GM19397 (cell line): ENCODE measurements around the gene ZXDC.

Experiments used
- ATAC-seq: cut with Tn5 transposase; IDR thresholded peaks from one replicate; pipeline ENCODE4 v1.9.1; 2021; ENCODE audit warnings: mild to moderate bottlenecking, moderate library complexity; ENCODE audit not compliant: unreplicated experiment

The ZXDC gene

GRCh38 chr3:126454437-126455198 is 21.1 kb downstream of the ZXDC start:
- ATAC-seq: no peak

DNA sequence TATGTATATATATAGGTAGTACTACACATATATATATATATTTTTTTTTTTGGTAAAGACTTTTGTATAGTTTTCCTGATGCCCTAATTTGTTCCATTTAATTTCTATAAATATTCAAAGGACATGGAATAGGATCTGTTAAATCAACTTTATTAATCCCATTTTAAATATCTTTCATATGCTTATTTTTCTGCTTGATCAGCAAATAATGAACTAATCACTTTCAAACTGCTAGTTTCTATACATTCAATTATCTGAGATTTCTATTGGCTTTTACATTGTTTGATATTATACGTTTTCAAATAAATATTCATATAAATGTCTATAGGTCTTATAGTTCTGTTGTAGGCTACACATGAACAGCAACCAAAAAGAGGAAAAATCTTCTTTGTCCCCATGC is 21.7 kb downstream of the ZXDC start:
- ATAC-seq: no peak

DNA sequence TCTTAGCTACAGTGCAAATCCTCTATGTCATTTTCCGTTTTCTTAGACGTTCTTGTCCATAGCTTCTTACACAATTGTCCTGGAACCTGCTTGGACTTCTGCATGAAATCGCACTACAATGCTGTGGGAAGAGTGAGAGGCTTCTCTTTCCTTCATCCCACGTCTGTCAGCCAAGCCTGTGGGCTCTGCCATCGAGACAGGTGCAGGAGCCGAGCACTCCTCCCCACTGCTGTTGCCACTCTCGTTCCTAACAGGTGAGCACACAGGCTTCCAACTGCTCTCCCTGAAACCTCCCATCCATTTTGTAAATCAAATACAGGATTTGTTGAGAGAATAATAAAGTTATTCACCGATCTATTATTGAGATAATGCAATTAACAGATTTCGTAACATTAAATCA is 23.5 kb downstream of the ZXDC start:
- no peak for ATAC-seq

DNA sequence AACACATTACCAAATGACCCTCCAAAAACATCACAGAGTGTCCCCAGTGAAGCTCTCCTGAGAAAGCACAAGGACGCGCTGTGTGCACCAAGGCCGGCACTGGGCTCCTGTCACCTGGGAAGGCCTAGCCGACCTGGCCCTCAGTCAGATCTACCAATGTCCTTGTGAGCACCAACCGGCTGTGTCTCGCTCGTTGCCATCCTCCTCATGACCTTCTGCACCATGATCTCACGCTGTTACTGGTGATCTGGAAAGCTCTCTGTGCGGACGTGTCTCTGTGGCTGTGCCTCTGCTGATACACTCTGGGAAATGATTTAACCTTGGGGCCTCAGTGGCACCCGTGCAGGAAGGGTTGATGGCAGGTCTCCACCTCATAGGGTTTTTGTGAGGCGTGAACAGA is 24.2 kb downstream of the ZXDC start:
- ATAC-seq: no peak

- ATAC-seq: no peak
Observed at GRCh38 chr3:126450744-126451143, 24.9 kb downstream of the ZXDC start.

DNA sequence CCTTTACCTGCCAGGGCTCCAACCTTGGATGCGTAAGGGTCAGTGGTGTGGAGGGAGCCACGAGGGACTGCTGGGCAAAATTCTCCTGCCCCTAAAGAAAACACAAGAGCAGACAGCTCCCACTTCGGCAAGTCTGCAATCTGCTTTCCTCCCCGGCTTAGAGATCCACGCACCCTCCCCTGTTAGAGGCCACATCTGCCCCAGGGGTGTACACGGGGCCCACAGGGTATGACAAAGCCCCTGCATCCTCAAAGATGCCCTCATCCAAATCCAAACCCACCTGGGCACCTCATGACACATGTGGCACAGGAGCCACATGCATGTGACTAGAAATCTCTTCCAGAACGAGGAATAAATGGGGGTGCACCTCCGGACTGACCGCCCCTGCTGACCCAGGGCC is 25.5 kb downstream of the ZXDC start:
- no peak for ATAC-seq

GRCh38 chr3:126449621-126450051 is 26.1 kb downstream of the ZXDC start:
- ATAC-seq: no peak

DNA sequence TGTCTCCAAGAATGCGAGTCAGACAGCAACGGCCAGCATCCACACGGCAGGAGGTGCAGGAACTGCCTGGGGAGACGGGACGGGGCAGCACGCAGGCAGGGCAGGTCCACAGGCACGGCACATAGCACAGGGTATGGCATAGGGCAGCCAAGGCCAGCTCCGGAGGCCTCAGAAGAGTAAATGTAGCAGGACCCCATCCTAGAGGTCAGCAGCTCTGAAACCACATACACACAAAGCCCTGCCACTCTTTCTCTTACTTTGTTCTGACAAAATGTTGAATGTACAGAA is 26.9 kb downstream of the ZXDC start:
- ATAC-seq: no peak

- no peak for ATAC-seq
Observed at GRCh38 chr3:126448136-126448892, 27.4 kb downstream of the ZXDC start.

GRCh38 chr3:126447456-126448106 is 28.1 kb downstream of the ZXDC start:
- ATAC-seq: no peak

DNA sequence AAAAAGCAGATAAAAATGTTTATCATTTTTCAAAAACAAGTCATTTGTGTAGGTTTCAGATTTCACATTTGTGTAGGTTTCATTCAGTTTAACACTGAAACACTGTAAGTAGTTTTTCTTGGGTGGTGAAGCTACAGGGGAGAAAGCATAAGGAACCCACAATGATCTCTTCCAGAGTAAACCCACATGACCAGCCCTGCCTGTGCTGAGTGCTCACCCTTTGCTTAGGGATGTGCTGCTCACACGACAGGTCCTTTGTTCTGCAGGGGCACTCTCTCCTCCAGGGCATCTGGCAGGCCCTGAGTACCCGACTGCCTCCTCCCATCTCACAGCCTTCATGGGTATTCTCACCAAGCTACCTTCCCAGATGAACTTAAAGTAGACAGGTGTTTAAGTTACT is 28.9 kb downstream of the ZXDC start:
- no peak for ATAC-seq

- no peak for ATAC-seq
Observed at GRCh38 chr3:126446301-126446700, 29.4 kb downstream of the ZXDC start.

DNA sequence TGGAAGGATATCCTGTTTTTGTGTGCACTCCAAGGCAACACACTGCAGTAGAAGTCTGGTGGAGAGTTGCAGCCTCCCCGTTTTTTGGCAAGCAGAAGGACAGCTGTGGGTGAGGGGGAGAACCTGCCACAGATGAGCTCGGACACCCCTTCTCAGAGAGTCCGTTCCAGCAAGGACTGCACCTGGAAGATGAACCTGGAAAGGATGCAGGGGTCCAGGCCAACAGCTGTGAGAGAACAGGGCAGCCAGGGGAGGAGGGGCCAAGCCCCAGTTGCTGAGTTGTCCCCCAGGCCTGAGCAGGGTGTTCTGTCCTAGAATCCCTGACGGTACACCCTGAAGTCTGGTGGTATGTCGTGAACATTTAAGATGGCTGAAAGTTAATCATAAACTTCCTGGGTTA is 30.2 kb downstream of the ZXDC start:
- ATAC-seq: no peak

GRCh38 chr3:126442856-126443242 is 32.8 kb downstream of the ZXDC start:
- no peak for ATAC-seq

GRCh38 chr3:126442094-126442855 is 33.4 kb downstream of the ZXDC start:
- ATAC-seq: no peak

DNA sequence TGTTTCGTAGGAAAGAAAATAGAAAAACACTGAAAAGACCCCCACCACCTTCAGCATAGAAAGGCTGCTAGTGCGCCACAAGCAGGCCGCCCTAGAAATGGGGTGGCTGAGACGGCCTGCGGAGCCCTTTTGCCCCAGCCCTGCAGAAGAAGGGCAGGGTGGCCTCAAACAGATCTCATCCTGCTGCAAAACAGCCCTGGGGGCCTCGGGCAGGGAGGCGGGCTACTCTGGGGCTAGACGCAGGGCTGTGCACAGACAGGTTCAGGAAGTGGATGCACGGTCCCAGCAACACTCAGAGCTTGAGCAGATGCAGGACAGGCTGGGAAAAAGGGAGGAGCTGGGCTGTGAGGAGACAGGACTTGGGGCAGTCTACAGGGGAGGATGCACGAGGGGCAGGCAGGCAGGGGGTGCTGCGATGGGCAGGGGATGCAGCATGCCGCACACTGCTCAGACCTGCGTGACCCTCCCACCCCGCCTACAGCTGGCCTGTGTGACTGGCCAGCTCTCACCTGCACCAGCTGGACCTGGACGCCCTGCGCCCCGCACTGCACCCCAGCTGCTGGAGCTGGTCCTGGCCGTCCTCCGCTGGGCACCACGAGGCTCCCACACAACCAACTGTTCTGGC is 34.3 kb downstream of the ZXDC start:
- ATAC-seq: no peak

- ATAC-seq: no peak
Observed at GRCh38 chr3:126440709-126440995, 35.0 kb downstream of the ZXDC start.

DNA sequence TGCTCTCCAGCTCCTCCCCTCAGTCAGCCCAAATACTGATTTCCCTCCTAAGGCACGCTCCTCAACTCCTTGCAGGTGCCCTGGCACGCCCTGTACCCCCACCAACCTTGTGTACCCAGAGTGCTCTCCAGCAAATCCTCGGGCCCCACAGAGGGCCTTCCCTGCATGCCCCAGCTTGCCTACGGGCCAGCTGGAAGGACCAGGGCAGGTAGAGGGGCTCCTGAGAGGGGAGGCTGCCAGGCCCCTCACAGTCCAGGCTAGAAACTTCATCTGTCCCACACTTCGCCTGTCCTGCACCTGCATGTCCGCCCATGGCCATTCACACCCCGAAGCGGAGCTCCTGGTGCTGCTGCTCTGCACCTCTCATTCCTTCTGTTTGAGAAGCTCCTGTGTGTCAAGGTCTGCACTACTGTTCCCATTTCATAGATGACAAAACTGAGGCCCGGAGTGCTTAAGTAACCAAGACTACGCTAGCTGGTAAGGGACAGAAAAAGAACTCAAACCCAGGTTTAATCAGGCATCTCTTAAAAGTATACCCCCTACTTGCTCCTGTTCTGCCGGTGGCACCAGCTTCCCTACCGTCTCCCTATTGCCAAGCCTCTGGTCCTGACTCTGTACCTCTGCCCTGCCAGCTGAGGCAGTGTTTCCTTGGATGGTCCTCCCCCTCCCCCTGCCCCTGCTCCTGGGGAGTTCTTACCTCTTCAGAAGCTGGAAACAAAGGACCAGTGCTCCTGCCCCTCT is 35.6 kb downstream of the ZXDC start:
- no peak for ATAC-seq

- no peak for ATAC-seq
Observed at GRCh38 chr3:126439346-126439967, 36.2 kb downstream of the ZXDC start.

- ATAC-seq: no peak
Observed at GRCh38 chr3:126438746-126439145, 36.9 kb downstream of the ZXDC start.
